ENCODE data around the gene RPS6KA2. TPM values are rescaled to one million over a fixed set of nuclear protein-coding genes. Genes with fewer than 3 reads are reported as not detected.

RPS6KA2 gene
- total RNA-seq, 4 donors from 2014 or later = 52.1 to 84.8 (median 58.7) TPM

GRCh38 chr6:166476634-166477215, 150.3 kb downstream of the RPS6KA2 start:
- no peak for ATAC-seq (ENCODE audit: low FRiP score)

DNA sequence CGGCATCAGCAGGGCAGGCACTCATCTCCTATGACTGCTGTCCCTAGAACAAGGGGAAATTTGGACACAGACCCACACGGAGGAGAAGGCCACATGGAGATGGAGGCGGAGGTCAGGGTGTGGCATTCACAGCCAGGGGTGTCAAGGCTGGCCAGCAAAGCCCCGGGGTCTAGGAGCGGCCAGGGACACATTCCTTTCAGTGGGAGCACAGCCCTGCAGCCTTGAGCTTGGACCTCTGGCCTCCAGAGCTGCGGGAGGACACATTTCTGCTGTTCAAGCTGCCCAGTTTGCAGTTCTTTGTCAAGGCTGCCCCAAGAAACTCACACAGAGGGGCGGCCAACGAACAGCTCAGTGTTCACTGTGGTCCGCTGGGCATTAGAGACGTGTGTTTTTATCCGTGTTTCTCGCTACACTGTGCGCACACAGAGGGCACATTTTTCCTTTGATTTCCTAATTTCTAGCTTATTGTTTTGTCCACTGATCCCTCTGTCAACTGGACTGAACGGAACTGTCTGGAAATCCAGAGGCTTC, 150.9 kb downstream of the RPS6KA2 start:
- DNase-seq (ENCODE audit: low spot score) = no peak
- no peak for TF ChIP-seq CTCF (IDR thresholded peaks at IDR 0.05)

More at GRCh38 chr6:166476634-166477215, 150.3 kb downstream of the RPS6KA2 start:
- TF ChIP-seq CTCF (IDR thresholded peaks at IDR 0.05) = no peak
- no peak for DNase-seq (ENCODE audit: low spot score)

GRCh38 chr6:166474721-166475565, 152.1 kb downstream of the RPS6KA2 start:
- no peak for TF ChIP-seq CTCF (IDR thresholded peaks at IDR 0.05)
- DNase-seq (ENCODE audit: low spot score) (no peak), ATAC-seq (ENCODE audit: low FRiP score) (no peak)

More for the DNA sequence above, 150.9 kb downstream of the RPS6KA2 start:
- no peak for ATAC-seq (ENCODE audit: low FRiP score)

- TF ChIP-seq CTCF (IDR thresholded peaks at IDR 0.05) = no peak
- DNase-seq (ENCODE audit: low spot score) = no peak
- no peak for ATAC-seq (ENCODE audit: low FRiP score)
Observed at GRCh38 chr6:166473886-166474571, 153.0 kb downstream of the RPS6KA2 start.

DNA sequence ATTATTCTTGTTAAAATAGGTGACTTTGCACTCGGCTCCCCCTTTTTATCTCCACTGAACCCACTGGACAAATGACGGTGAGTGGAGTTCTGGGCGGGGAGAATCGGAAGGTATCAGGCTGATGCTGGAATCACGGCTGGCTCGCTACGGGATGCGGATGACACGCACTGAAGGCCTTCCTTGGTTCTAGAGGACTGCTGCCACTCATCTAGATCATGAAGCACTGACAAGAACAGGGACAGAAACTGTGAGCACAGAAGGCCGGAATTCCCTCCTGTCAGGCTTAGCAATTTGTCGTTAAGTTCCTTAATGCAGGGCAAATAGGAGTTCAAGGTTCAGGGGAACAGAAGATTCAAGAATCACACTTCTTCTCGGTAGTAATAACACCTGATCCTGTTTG, 154.4 kb downstream of the RPS6KA2 start:
- TF ChIP-seq CTCF (IDR thresholded peaks at IDR 0.05) = no peak
- DNase-seq (ENCODE audit: low spot score) (no peak), ATAC-seq (ENCODE audit: low FRiP score) (no peak)

DNA sequence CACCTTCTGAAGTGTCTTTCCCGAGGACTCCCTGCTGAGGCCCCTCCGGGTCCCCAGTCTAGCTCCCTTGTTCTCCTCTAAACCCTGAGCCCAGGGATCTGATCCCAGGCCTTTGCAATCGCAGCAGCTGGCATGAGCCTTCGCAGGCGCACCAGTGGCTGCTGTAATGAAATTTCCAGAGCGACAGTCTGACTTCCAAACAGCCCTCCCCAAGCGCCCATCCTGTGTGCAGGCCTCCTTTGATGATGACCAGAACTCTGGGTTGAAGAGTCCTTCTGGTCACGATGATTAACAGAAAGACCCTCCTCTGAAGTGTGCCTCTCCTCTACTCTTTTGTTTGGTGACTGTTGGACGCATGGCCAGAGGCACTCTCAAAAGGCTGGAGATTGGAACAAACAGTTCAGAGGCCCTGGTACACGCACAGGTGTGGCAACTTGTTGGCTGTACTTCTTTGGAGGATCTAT, 155.2 kb downstream of the RPS6KA2 start:
- ATAC-seq (ENCODE audit: low FRiP score) = no peak
- no peak for DNase-seq (ENCODE audit: low spot score)
- no peak for TF ChIP-seq CTCF (IDR thresholded peaks at IDR 0.05)

All from omental fat pad (tissue), 4 donors.